WTC11 (cell line): ENCODE data around the gene NUDCD3. TPM values are rescaled to one million over a fixed set of nuclear protein-coding genes. Genes with fewer than 3 reads are reported as not detected.

ENCODE experiments used
- ATAC-seq: fragments of 200-7000 bp; cut with Tn5 transposase; 2 replicates; pipeline ENCODE4 v1.10.0; 2021; ENCODE audit warnings: mild to moderate bottlenecking, moderate library complexity
- CTCF ChIA-PET: fragments of 300-600 bp; sonication (Branson Sonifier 250); formaldehyde crosslinking; loops from one replicate; lab custom pipeline; 2021; ENCODE audit warnings: antibody characterized with exemption; lab: Charles Lee
- POLR2A ChIA-PET: fragments of 350-600 bp; sonication (Branson Sonifier 250); formaldehyde crosslinking; loops from one replicate; lab custom pipeline; 2021; ENCODE audit warnings: antibody characterized with exemption; lab: Charles Lee
- DNase-seq: peaks from one replicate; pipeline ENCODE4 v3.0.0; 2021; ENCODE audit warnings: low spot score
- H3K27ac Mint-ChIP-seq: 2 replicates; pipeline ENCODE4 v1.8.0; 2021; ENCODE audit warnings: mixed read lengths
- H3K27me3 Mint-ChIP-seq: 2 replicates; pipeline ENCODE4 v1.8.0; 2021; ENCODE audit warnings: low read depth, mild to moderate bottlenecking, moderate library complexity, mixed read lengths
- H3K36me3 Mint-ChIP-seq: 2 replicates; pipeline ENCODE4 v1.8.0; 2021; ENCODE audit warnings: mixed read lengths
- H3K4me1 Mint-ChIP-seq: 2 replicates; pipeline ENCODE4 v1.8.0; 2022; ENCODE audit warnings: mixed read lengths
- H3K4me3 Mint-ChIP-seq: 2 replicates; pipeline ENCODE4 v1.8.0; 2021; ENCODE audit warnings: mild to moderate bottlenecking, moderate library complexity, mixed read lengths
- H3K9me3 Mint-ChIP-seq: 2 replicates; pipeline ENCODE4 v1.8.0; 2021; ENCODE audit warnings: mixed read lengths
- ATF1 ChIP-seq: sonication (generic); formaldehyde crosslinking; IDR thresholded peaks from 2 replicates; pipeline ENCODE4 v1.8.1; 2023; ENCODE audit warnings: mild to moderate bottlenecking, moderate library complexity, missing genetic modification reagents
- ERG ChIP-seq: fragments of 250-450 bp; sonication (Bioruptor Pico); IDR thresholded peaks from 2 replicates; pipeline ENCODE4 v1.8.0; 2021; ENCODE audit warnings: mild to moderate bottlenecking
- FOXK1 ChIP-seq: sonication (generic); formaldehyde crosslinking; IDR thresholded peaks from 2 replicates; pipeline ENCODE4 v1.8.0; 2022; ENCODE audit warnings: mild to moderate bottlenecking, moderate library complexity, missing genetic modification reagents
- HMGXB4 ChIP-seq: sonication (generic); formaldehyde crosslinking; IDR thresholded peaks from 2 replicates; pipeline ENCODE4 v1.8.1; 2023; ENCODE audit warnings: mild to moderate bottlenecking, moderate library complexity, missing genetic modification reagents
- JUN ChIP-seq: sonication (generic); formaldehyde crosslinking; IDR thresholded peaks from 2 replicates; pipeline ENCODE4 v1.8.0; 2023; ENCODE audit warnings: mild to moderate bottlenecking, missing genetic modification reagents
- NR3C1 ChIP-seq: sonication (generic); formaldehyde crosslinking; conservative IDR thresholded peaks from 2 replicates; pipeline ENCODE4 v1.8.1; 2023; ENCODE audit warnings: low read depth, mild to moderate bottlenecking, missing genetic modification reagents
- RORB ChIP-seq: fragments of 250-450 bp; sonication (Bioruptor Pico); IDR thresholded peaks from 2 replicates; pipeline ENCODE4 v1.9.0; 2021; ENCODE audit warnings: mild to moderate bottlenecking
- SMAD3 ChIP-seq: sonication (generic); formaldehyde crosslinking; IDR thresholded peaks from 2 replicates; pipeline ENCODE4 v1.8.0; 2022; ENCODE audit warnings: missing genetic modification reagents, mild to moderate bottlenecking, borderline replicate concordance
- SMAD4 ChIP-seq: sonication (generic); formaldehyde crosslinking; IDR thresholded peaks from 2 replicates; pipeline ENCODE4 v1.8.0; 2022; ENCODE audit warnings: mild to moderate bottlenecking, missing genetic modification reagents
- TCF7 ChIP-seq: sonication (generic); formaldehyde crosslinking; IDR thresholded peaks from 2 replicates; pipeline ENCODE4 v1.8.0; 2022; ENCODE audit warnings: mild to moderate bottlenecking, low read depth, missing genetic modification reagents, moderate library complexity
- ZNF232 ChIP-seq: sonication (generic); formaldehyde crosslinking; IDR thresholded peaks from 2 replicates; pipeline ENCODE4 v1.8.0; 2022; ENCODE audit warnings: mild to moderate bottlenecking, missing genetic modification reagents
- ZNF416 ChIP-seq: fragments of 250-450 bp; sonication (Bioruptor Pico); IDR thresholded peaks from 2 replicates; pipeline ENCODE4 v1.9.0; 2021; ENCODE audit warnings: mild to moderate bottlenecking, inconsistent platforms
- total RNA-seq: library from RNA; stranded (reverse); gene quantifications from 3 replicates; pipeline ENCODE4 v1.2.3, GENCODE V29; 2021
- TF ChIP-seq, protein P1 (sequence below): fragments of 250-450 bp; sonication (Bioruptor Pico); IDR thresholded peaks from 2 replicates; pipeline ENCODE4 v1.9.0; 2021; ENCODE audit warnings: mild to moderate bottlenecking
- TF ChIP-seq, protein P2 (sequence below): sonication (generic); formaldehyde crosslinking; IDR thresholded peaks from 2 replicates; pipeline ENCODE4 v1.8.1; 2023; ENCODE audit warnings: mild to moderate bottlenecking, missing genetic modification reagents
- TF ChIP-seq, protein P3 (sequence below): sonication (generic); formaldehyde crosslinking; IDR thresholded peaks from 2 replicates; pipeline ENCODE4 v1.8.0; 2022; ENCODE audit warnings: mild to moderate bottlenecking, missing genetic modification reagents
- TF ChIP-seq, protein P4 (sequence below): sonication (generic); formaldehyde crosslinking; conservative IDR thresholded peaks from 2 replicates; pipeline ENCODE4 v1.8.1; 2022; ENCODE audit warnings: mild to moderate bottlenecking, missing genetic modification reagents
- TF ChIP-seq, protein P5 (sequence below): fragments of 250-450 bp; sonication (Bioruptor Pico); IDR thresholded peaks from 2 replicates; pipeline ENCODE4 v1.9.0; 2021; ENCODE audit warnings: mild to moderate bottlenecking, borderline replicate concordance

Gene NUDCD3
- total RNA-seq, 1 experiment from 2014 or later, result 71.8 TPM

DNA sequence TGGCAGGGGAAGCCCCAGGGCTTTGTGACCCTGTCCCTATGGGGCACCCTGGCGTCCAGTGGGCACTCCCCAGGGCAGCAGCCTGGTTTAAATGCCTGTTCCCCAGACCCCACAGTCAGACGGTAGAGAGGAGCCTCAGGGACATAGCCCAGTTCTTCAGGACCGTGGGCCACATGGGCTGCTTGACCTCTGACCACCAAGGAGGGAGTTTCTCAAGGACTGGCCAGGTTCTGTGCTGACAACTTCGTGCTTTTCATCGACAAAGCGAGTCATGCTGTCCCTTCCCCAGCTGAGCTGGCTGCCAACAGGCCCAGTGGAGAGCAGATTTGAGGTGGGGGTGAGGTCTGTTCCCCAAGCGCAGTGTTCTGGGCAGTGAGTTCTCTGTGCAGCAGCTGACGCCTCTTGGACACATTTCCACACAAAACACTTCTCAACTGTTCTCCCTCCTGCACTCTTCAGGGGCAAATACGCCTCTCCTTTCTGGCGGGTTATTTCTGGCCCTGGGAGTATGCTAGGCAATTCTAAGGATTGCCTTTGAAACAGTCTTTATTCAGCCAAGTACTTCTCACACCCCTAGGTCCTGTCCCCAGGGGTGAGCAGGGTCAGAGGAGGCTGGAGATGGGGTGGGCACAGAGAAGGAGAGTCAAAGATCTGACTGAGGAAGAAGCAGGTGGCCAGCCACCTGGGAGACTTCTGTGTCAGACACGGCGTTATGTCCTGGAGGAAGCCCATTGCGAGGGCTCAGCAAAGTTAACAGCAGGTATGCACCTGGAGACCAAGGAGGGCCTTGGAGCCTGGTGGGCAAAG lies 107.8 kb downstream of the NUDCD3 start:
- ChIA-PET CTCF (no interaction called here), POLR2A (no interaction called here)
- TF ChIP-seq, protein P1, sequence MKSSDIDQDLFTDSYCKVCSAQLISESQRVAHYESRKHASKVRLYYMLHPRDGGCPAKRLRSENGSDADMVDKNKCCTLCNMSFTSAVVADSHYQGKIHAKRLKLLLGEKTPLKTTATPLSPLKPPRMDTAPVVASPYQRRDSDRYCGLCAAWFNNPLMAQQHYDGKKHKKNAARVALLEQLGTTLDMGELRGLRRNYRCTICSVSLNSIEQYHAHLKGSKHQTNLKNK (CRISPR knock-in tag), result no peak
- TF ChIP-seq NR3C1, result no peak
- TF ChIP-seq FOXK1, result no peak

GRCh38 chr7:44381494-44382220 lies 108.8 kb downstream of the NUDCD3 start:
- Mint-ChIP-seq H3K36me3 (peaks cover 6% of the 10 kb centered on the region; the same call in 1 of the 2 replicates), H3K27me3 (peaks cover 5% of the 10 kb centered on the region; the same call in 1 of the 2 replicates), H3K4me3 (no peak overlapping the region), H3K27ac (no peak overlapping the region), H3K9me3 (no peaks in the 10 kb centered on the region), H3K4me1 (no peaks in the 10 kb centered on the region)
- no peak for DNase-seq
- POLR2A ChIA-PET, result no interaction called here
- CTCF ChIA-PET, result no interaction called here
- TF ChIP-seq ERG (CRISPR knock-in tag), result no peak
- TF ChIP-seq, protein P2, sequence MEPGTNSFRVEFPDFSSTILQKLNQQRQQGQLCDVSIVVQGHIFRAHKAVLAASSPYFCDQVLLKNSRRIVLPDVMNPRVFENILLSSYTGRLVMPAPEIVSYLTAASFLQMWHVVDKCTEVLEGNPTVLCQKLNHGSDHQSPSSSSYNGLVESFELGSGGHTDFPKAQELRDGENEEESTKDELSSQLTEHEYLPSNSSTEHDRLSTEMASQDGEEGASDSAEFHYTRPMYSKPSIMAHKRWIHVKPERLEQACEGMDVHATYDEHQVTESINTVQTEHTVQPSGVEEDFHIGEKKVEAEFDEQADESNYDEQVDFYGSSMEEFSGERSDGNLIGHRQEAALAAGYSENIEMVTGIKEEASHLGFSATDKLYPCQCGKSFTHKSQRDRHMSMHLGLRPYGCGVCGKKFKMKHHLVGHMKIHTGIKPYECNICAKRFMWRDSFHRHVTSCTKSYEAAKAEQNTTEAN (CRISPR knock-in tag), result no peak
- TF ChIP-seq, all 79 proteins: peak for 0
- no peak for ATAC-seq

More for the DNA sequence above, 107.8 kb downstream of the NUDCD3 start:
- no peak for ATAC-seq
- H3K4me3 Mint-ChIP-seq, result no peak overlapping the region
- DNase-seq, result no peak
- H3K4me1 Mint-ChIP-seq, result no peaks in the 10 kb centered on the region
- H3K36me3 Mint-ChIP-seq, result peaks cover 7% of the 10 kb centered on the region; the same call in 1 of the 2 replicates
- H3K9me3 Mint-ChIP-seq, result no peaks in the 10 kb centered on the region
- H3K27ac Mint-ChIP-seq, result no peak overlapping the region
- peaks cover 2% of the 10 kb centered on the region; the same call in 1 of the 2 replicates for H3K27me3 Mint-ChIP-seq

DNA sequence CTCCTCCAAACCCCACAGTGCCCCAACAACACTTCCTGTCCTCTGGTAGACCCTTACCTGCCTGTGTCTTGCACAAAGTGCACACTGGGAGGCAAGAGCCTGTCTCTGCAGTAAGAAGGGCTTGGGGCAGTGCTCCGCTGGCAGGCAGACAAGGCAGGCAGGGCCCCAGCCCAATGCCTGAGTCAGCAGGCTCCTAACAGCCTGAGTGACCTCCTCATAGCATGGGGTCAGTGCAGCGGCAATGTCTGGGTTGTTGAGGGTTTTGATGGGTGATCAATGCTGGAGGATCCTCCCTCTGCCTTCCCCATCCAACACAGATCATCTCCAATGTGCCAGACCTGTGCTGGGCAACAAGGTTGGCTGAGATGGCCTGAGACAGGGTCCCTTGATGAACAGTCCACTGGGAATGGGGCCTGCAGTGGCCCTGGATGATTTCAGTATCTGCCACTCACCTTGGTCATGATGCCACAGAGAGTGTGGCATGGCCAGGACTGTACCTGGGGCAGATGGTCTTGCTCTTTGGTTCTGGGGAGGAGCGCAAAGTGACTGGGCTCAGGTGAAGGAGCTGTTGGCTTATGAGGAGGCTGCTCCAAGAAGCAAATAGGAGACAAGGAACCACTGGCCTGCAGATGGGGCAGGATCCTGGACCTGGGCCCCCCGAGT lies 109.5 kb downstream of the NUDCD3 start:
- POLR2A ChIA-PET, result no interaction called here
- H3K27ac Mint-ChIP-seq, result no peak overlapping the region
- no peak overlapping the region for H3K4me3 Mint-ChIP-seq
- peaks cover 6% of the 10 kb centered on the region; the same call in 1 of the 2 replicates for H3K36me3 Mint-ChIP-seq
- H3K27me3 Mint-ChIP-seq, result peaks cover 5% of the 10 kb centered on the region
- CTCF ChIA-PET, result no interaction called here
- no peaks in the 10 kb centered on the region for H3K9me3 Mint-ChIP-seq
- DNase-seq (no peak), ATAC-seq (no peak)
- H3K4me1 Mint-ChIP-seq, result no peaks in the 10 kb centered on the region
- TF ChIP-seq ZNF416 (CRISPR knock-in tag) (no peak), SMAD3 (CRISPR knock-in tag) (no peak), JUN (CRISPR knock-in tag) (no peak), ATF1 (CRISPR knock-in tag) (no peak), SMAD4 (CRISPR knock-in tag) (no peak), RORB (CRISPR knock-in tag) (no peak), HMGXB4 (CRISPR knock-in tag) (no peak), TCF7 (CRISPR knock-in tag) (no peak), ZNF232 (CRISPR knock-in tag) (no peak)
- TF ChIP-seq, protein P3, sequence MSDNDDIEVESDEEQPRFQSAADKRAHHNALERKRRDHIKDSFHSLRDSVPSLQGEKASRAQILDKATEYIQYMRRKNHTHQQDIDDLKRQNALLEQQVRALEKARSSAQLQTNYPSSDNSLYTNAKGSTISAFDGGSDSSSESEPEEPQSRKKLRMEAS (CRISPR knock-in tag), result no peak
- TF ChIP-seq, protein P4, sequence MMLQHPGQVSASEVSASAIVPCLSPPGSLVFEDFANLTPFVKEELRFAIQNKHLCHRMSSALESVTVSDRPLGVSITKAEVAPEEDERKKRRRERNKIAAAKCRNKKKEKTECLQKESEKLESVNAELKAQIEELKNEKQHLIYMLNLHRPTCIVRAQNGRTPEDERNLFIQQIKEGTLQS (CRISPR knock-in tag), result no peak
- TF ChIP-seq, protein P5, sequence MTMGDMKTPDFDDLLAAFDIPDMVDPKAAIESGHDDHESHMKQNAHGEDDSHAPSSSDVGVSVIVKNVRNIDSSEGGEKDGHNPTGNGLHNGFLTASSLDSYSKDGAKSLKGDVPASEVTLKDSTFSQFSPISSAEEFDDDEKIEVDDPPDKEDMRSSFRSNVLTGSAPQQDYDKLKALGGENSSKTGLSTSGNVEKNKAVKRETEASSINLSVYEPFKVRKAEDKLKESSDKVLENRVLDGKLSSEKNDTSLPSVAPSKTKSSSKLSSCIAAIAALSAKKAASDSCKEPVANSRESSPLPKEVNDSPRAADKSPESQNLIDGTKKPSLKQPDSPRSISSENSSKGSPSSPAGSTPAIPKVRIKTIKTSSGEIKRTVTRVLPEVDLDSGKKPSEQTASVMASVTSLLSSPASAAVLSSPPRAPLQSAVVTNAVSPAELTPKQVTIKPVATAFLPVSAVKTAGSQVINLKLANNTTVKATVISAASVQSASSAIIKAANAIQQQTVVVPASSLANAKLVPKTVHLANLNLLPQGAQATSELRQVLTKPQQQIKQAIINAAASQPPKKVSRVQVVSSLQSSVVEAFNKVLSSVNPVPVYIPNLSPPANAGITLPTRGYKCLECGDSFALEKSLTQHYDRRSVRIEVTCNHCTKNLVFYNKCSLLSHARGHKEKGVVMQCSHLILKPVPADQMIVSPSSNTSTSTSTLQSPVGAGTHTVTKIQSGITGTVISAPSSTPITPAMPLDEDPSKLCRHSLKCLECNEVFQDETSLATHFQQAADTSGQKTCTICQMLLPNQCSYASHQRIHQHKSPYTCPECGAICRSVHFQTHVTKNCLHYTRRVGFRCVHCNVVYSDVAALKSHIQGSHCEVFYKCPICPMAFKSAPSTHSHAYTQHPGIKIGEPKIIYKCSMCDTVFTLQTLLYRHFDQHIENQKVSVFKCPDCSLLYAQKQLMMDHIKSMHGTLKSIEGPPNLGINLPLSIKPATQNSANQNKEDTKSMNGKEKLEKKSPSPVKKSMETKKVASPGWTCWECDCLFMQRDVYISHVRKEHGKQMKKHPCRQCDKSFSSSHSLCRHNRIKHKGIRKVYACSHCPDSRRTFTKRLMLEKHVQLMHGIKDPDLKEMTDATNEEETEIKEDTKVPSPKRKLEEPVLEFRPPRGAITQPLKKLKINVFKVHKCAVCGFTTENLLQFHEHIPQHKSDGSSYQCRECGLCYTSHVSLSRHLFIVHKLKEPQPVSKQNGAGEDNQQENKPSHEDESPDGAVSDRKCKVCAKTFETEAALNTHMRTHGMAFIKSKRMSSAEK (CRISPR knock-in tag), result no peak
